ENCODE measurements around the gene JAKMIP2.
"Not testable (repeated sequence)": the region's sequence is repeated elsewhere in the genome, so short reads cannot be mapped to it uniquely, and the experiment has no call there.

Gene JAKMIP2

GRCh38 chr5:147782110-147783028, at the start of gene JAKMIP2:
Gene JAKMIP2, minus strand, starts transcription at chr5:147782728. Its CDS starts 110,922 bp downstream, at chr5:147671806.
- DNase-seq = peak; percentile 90

- no peak for DNase-seq
Measured at GRCh38 chr5:147831465-147831864, 48.9 kb upstream of the JAKMIP2 start, which contains the start of gene SPINK1. Gene SPINK1, minus strand, starts transcription at chr5:147831671. Its CDS starts 94 bp downstream, at chr5:147831577.

GRCh38 chr5:147830035-147830434, 47.5 kb upstream of the JAKMIP2 start:
- no peak for DNase-seq

- not testable (repeated sequence) for DNase-seq
Measured at GRCh38 chr5:147827017-147827416, 44.5 kb upstream of the JAKMIP2 start.

- no peak for DNase-seq
Measured at GRCh38 chr5:147826361-147826760, 43.8 kb upstream of the JAKMIP2 start.

- peak; percentile 75 for DNase-seq
Measured at GRCh38 chr5:147822686-147823491, 40.4 kb upstream of the JAKMIP2 start.

GRCh38 chr5:147822222-147822621, 39.7 kb upstream of the JAKMIP2 start:
- DNase-seq = not testable (repeated sequence)

GRCh38 chr5:147821766-147822165, 39.2 kb upstream of the JAKMIP2 start:
- no peak for DNase-seq

- no peak for DNase-seq
Measured at GRCh38 chr5:147819261-147819770, 36.8 kb upstream of the JAKMIP2 start.

GRCh38 chr5:147818290-147818689, 35.8 kb upstream of the JAKMIP2 start:
- DNase-seq = no peak

- no peak for DNase-seq
Measured at GRCh38 chr5:147813696-147814095, 31.2 kb upstream of the JAKMIP2 start.

- no peak for DNase-seq
Measured at GRCh38 chr5:147809830-147810666, 27.5 kb upstream of the JAKMIP2 start.

GRCh38 chr5:147805030-147805454, 22.5 kb upstream of the JAKMIP2 start:
- DNase-seq = no peak

- no peak for DNase-seq
Measured at GRCh38 chr5:147804334-147804733, 21.8 kb upstream of the JAKMIP2 start.

GRCh38 chr5:147803926-147804325, 21.4 kb upstream of the JAKMIP2 start:
- no peak for DNase-seq

GRCh38 chr5:147803161-147803560, 20.6 kb upstream of the JAKMIP2 start:
- DNase-seq = not testable (repeated sequence)

GRCh38 chr5:147801461-147801860, 18.9 kb upstream of the JAKMIP2 start:
- no peak for DNase-seq

GRCh38 chr5:147800491-147800890, 18.0 kb upstream of the JAKMIP2 start:
- no peak for DNase-seq

- DNase-seq = no peak
Measured at GRCh38 chr5:147796556-147797308, 14.2 kb upstream of the JAKMIP2 start.

- DNase-seq = no peak
Measured at GRCh38 chr5:147791181-147791580, 8.7 kb upstream of the JAKMIP2 start.

- DNase-seq = no peak
Measured at GRCh38 chr5:147789820-147790219, 7.3 kb upstream of the JAKMIP2 start.

GRCh38 chr5:147788023-147788422, 5.5 kb upstream of the JAKMIP2 start:
- no peak for DNase-seq
